ENCODE results near the gene TMOD2.

Gene TMOD2

GRCh38 chr15:51731549-51732267 lies 19.7 kb upstream of the TMOD2 start:
- in situ Hi-C loops (cut with HindIII; ENCODE audit: low pct_ligation_motif_present, low sequenced_read_pairs) = no loop called here
- DNase-seq = peak; percentile 55
- Histone ChIP-seq H3K4me3 (ENCODE audit: low read depth, low read length) (no peak overlapping the region), H3K36me3 (replicated peaks) (no peaks in the 10 kb centered on the region), H3K27ac (peak overlapping the region; percentile 30), H3K27me3 (replicated peaks) (no peaks in the 10 kb centered on the region)
- no peak for TF ChIP-seq CTCF (IDR thresholded peaks at IDR 0.05; ENCODE audit: low read depth, low read length, missing control alignments)

DNA sequence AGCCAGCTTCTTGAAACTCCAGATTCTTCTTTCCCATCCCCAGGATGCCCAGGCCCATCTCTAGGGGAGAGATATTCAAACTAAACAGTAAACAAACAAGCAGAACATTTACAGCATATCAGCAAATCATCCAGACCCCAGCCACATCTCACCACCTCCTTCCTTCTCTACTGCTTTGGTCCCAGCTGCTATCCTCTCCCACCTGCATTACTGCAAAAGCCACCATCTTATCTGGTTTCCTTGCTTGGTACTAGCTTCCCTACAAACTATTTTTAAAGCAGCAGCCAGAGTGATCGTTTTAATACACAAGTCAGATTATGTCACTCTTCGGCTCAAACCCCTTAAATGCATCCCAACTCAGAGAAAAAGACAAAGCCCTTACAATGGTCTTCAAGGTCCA lies 18.8 kb upstream of the TMOD2 start:
- no peak for DNase-seq

DNA sequence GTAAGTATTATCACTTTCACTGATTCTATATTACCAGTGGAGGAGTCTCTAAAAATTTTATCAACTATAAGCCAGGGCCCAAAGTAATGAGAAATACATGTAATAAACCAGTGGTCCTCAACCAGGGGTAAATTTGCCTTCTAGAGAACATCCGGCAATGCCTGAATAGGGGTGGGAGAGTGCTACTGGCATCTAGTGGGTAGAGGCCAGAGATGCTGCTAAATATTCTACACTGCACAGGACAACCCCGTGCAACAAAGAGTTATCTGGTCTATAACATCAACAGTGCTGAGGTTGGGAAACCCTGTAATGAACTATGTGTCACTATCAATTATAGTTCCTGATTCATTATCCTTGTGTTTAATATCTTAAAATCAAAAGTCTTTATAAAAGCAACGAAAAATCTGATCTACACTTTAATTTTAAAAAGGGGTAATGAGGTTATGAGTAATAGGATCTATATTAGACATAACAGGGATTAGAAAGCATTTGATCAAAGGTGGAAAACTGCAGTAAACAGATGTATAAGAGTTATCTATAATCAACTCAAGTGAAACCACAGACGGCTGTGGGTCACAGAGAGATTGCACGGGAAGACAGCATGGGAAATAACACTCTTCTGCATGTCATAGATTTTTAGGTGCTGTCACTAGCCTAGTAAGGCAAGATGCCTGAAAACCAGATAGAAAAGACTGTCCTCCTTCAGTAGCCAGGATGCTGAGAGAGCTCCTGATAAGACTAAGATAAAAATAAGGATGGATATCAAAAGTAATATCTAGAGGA lies 16.0 kb upstream of the TMOD2 start:
- in situ Hi-C loops (cut with HindIII; ENCODE audit: low pct_ligation_motif_present, low sequenced_read_pairs) = no loop called here
- Histone ChIP-seq H3K4me3 (ENCODE audit: low read depth, low read length) (no peak overlapping the region), H3K27me3 (replicated peaks) (no peaks in the 10 kb centered on the region), H3K27ac (no peak overlapping the region), H3K36me3 (replicated peaks) (no peaks in the 10 kb centered on the region)
- TF ChIP-seq CTCF (IDR thresholded peaks at IDR 0.05; ENCODE audit: low read depth, low read length, missing control alignments) = peak; percentile 17
- DNase-seq = no peak

More for the DNA sequence above, 18.8 kb upstream of the TMOD2 start:
- Histone ChIP-seq H3K27me3 (replicated peaks) (no peaks in the 10 kb centered on the region), H3K36me3 (replicated peaks) (no peaks in the 10 kb centered on the region), H3K4me3 (ENCODE audit: low read depth, low read length) (no peak overlapping the region), H3K27ac (no peak overlapping the region)
- in situ Hi-C loops (cut with HindIII; ENCODE audit: low pct_ligation_motif_present, low sequenced_read_pairs) = no loop called here
- no peak for TF ChIP-seq CTCF (IDR thresholded peaks at IDR 0.05; ENCODE audit: low read depth, low read length, missing control alignments)

DNA sequence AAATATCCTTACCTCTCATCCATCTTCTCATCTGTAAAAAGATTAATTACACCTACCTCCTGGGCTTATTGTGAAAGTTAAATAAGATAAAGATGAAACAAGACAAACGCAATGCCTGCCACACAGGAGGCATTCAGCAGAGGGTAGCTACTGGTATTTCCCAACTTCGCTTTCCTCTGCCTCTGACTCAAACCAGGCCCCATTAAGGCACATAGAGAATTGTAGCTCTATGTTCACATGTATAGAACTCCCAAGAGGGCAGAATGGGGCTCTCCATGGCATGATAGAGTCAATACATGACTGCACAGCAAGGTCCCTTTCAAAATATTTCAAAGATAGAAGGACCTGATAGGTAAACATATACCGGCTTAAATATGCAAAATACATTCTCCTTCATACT lies 15.3 kb upstream of the TMOD2 start:
- H3K36me3 ChIP-seq (replicated peaks) = no peaks in the 10 kb centered on the region
- no peaks in the 10 kb centered on the region for H3K27me3 ChIP-seq (replicated peaks)
- TF ChIP-seq CTCF (IDR thresholded peaks at IDR 0.05; ENCODE audit: low read depth, low read length, missing control alignments) = no peak
- no peak overlapping the region for H3K27ac ChIP-seq
- H3K4me3 ChIP-seq (ENCODE audit: low read depth, low read length) = no peak overlapping the region
- DNase-seq = no peak
- in situ Hi-C loops (cut with HindIII; ENCODE audit: low pct_ligation_motif_present, low sequenced_read_pairs) = no loop called here

- in situ Hi-C loops (cut with HindIII; ENCODE audit: low pct_ligation_motif_present, low sequenced_read_pairs) = no loop called here
- no peak for DNase-seq
- no peak overlapping the region for H3K27ac ChIP-seq
These were observed 14.5 kb upstream of the TMOD2 start for GRCh38 chr15:51736751-51737521.

More at GRCh38 chr15:51736751-51737521, 14.5 kb upstream of the TMOD2 start:
- no peak for TF ChIP-seq CTCF (IDR thresholded peaks at IDR 0.05; ENCODE audit: low read depth, low read length, missing control alignments)
- H3K4me3 ChIP-seq (ENCODE audit: low read depth, low read length) = peak overlapping the region; percentile 67
- no peaks in the 10 kb centered on the region for H3K36me3 ChIP-seq (replicated peaks)
- H3K27me3 ChIP-seq (replicated peaks) = no peaks in the 10 kb centered on the region
